ENCODE results near the gene GPR173. TPM values are rescaled to one million over a fixed set of nuclear protein-coding genes. Genes with fewer than 3 reads are reported as not detected.

The GPR173 gene
- total RNA-seq, 1 donor = 2.5 TPM

- TF ChIP-seq CTCF (IDR thresholded peaks at IDR 0.05; ENCODE audit: insufficient read depth, low read length) = no peak
- H3K4me3 ChIP-seq (ENCODE audit: low read depth, low read length) = no peak overlapping the region
- no peak for DNase-seq (ENCODE audit: low read depth)
Observed at GRCh38 chrX:53126377-53126776, 77.8 kb downstream of the GPR173 start.

- no peak for DNase-seq (ENCODE audit: low read depth)
- no peak overlapping the region for H3K4me3 ChIP-seq (ENCODE audit: low read depth, low read length)
- no peak for TF ChIP-seq CTCF (IDR thresholded peaks at IDR 0.05; ENCODE audit: insufficient read depth, low read length)
Observed at GRCh38 chrX:53128097-53128749, 79.6 kb downstream of the GPR173 start.

Small RNAs within 50 kb of the gene (small RNA-seq; reads per million reads assigned to genes)
- gene AL591212.2 = 0.38 reads per million

Other genes starting within 250 kb of the GPR173 start
- gene XAGE5, start 237.5 kb upstream of the GPR173 start, total RNA-seq (ENCODE audit: low replicate concordance) = not detected in 2 replicates
- not detected in 2 replicates for gene XAGE3, start 180.7 kb upstream of the GPR173 start, total RNA-seq (ENCODE audit: low replicate concordance)
- gene FAM156B, start 151.5 kb upstream of the GPR173 start, total RNA-seq (ENCODE audit: low replicate concordance) = 7.9 and 26.5 TPM in 2 replicates
- gene FAM156A, start 90.3 kb upstream of the GPR173 start, total RNA-seq (ENCODE audit: low replicate concordance) = 9.8 and 16.8 TPM in 2 replicates
- 15.2 and 17.5 TPM in 2 replicates for gene TSPYL2, start 33.6 kb downstream of the GPR173 start, total RNA-seq (ENCODE audit: low replicate concordance)
- gene KANTR, start 45.4 kb downstream of the GPR173 start, total RNA-seq (ENCODE audit: low replicate concordance) = 4.4 and 7.2 TPM in 2 replicates
- 51.7 and 76.4 TPM in 2 replicates for gene KDM5C, start 176.4 kb downstream of the GPR173 start, total RNA-seq (ENCODE audit: low replicate concordance)
- gene IQSEC2, start 232.8 kb downstream of the GPR173 start, total RNA-seq (ENCODE audit: low replicate concordance) = 3.6 and 5.6 TPM in 2 replicates